ENCODE results near the gene EEFSEC.

GRCh38 chr3:128178782-128179483, 25.7 kb downstream of the EEFSEC start:
- TF ChIP-seq POLR2A (IDR thresholded peaks at IDR 0.05) (no peak), CTCF (IDR thresholded peaks at IDR 0.05) (no peak)

All from adrenal gland (tissue), 5 donors.